Osteoblast (primary cell): ENCODE measurements around the gene PCDH15. TPM values are rescaled to one million over a fixed set of nuclear protein-coding genes. Genes with fewer than 3 reads are reported as not detected.

Source experiments
- DNase-seq: peaks from one replicate; pipeline ENCODE4 v3.0.0; 2011; ENCODE audit warnings: low spot score, mixed read lengths; ENCODE audit not compliant: insufficient read length; ENCODE audit errors: missing footprints
- H2AFZ ChIP-seq: 2 replicates; pipeline ENCODE4 v1.6.0; 2011; ENCODE audit warnings: mild to moderate bottlenecking, low read length
- H3K27ac ChIP-seq: 2 replicates; pipeline ENCODE4 v1.5.1; 2011; ENCODE audit warnings: mild to moderate bottlenecking, low read depth, low read length, moderate library complexity
- H3K27me3 ChIP-seq: 2 replicates; pipeline ENCODE4 v1.6.0; 2012; ENCODE audit warnings: mild to moderate bottlenecking, control low read depth, inconsistent platforms, low read length, moderate library complexity; ENCODE audit not compliant: insufficient read depth
- H3K36me3 ChIP-seq: 2 replicates; pipeline ENCODE4 v1.5.1; 2011; ENCODE audit warnings: mild to moderate bottlenecking, low read length, control low read depth, moderate library complexity; ENCODE audit not compliant: insufficient read depth
- H3K4me1 ChIP-seq: 2 replicates; pipeline ENCODE4 v1.5.1; 2011; ENCODE audit warnings: mild to moderate bottlenecking, low read length, control low read depth, moderate library complexity; ENCODE audit not compliant: insufficient read depth
- H3K4me2 ChIP-seq: 2 replicates; pipeline ENCODE4 v1.6.0; 2011; ENCODE audit warnings: mild to moderate bottlenecking, low read length; ENCODE audit not compliant: insufficient read depth
- H3K4me3 ChIP-seq: fragments of 200-600 bp; sonication (generic); 3 replicates; pipeline ENCODE4 v1.5.1; 2012; ENCODE audit warnings: mild to moderate bottlenecking, low read length, inconsistent platforms; ENCODE audit not compliant: insufficient read depth
- H3K79me2 ChIP-seq: 2 replicates; pipeline ENCODE4 v1.6.0; 2012; ENCODE audit warnings: mild to moderate bottlenecking, low read length, control low read depth, inconsistent platforms; ENCODE audit not compliant: insufficient read depth
- H3K9me3 ChIP-seq: 2 replicates; pipeline ENCODE4 v1.5.1; 2011; ENCODE audit warnings: low read depth, low read length, control low read depth
- H4K20me1 ChIP-seq: 2 replicates; pipeline ENCODE4 v1.6.0; 2012; ENCODE audit warnings: mild to moderate bottlenecking, low read length, control low read depth; ENCODE audit not compliant: insufficient read depth
- CTCF ChIP-seq: IDR thresholded peaks from 2 replicates; pipeline ENCODE4 v1.5.1; 2011; ENCODE audit warnings: mild to moderate bottlenecking, low read depth, low read length, moderate library complexity; ENCODE audit errors: extremely low read depth
- total RNA-seq: library from RNA; depleted of rRNA; stranded (reverse); fragments of >200 nt; gene quantifications from 2 replicates; pipeline ENCODE4 v1.2.3, GENCODE V29; 2012

PCDH15 gene
- total RNA-seq, 1 donor: not detected

DNA sequence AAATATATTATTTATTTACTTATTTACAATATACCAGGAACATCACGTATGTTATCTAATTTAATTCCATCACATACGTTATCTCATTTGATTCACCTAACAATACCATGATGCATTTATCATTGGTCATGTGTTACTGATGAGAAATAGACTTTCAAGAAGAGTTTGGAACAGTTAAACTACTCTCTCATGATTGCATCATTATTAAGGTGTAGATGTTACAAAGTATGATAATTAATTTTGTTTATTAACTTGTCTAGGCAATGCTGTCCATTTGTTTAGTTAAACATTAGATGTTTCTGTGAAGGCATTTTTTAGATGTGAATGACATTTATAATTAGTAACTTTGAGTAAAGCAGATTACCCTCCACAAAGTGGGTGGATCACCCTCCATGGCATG is 32.0 kb upstream of the PCDH15 start:
- H3K4me1 ChIP-seq: no peaks in the 10 kb centered on the region
- no peak for TF ChIP-seq CTCF
- H3K27me3 ChIP-seq: no peaks in the 10 kb centered on the region
- H3K79me2 ChIP-seq: no peaks in the 10 kb centered on the region
- no peaks in the 10 kb centered on the region for H4K20me1 ChIP-seq
- H3K9me3 ChIP-seq: no peaks in the 10 kb centered on the region
- no peaks in the 10 kb centered on the region for H3K36me3 ChIP-seq
- H3K4me2 ChIP-seq: no peak overlapping the region
- no peak for DNase-seq
- no peak overlapping the region for H2AFZ ChIP-seq
- no peak overlapping the region for H3K27ac ChIP-seq
- no peak overlapping the region for H3K4me3 ChIP-seq

DNA sequence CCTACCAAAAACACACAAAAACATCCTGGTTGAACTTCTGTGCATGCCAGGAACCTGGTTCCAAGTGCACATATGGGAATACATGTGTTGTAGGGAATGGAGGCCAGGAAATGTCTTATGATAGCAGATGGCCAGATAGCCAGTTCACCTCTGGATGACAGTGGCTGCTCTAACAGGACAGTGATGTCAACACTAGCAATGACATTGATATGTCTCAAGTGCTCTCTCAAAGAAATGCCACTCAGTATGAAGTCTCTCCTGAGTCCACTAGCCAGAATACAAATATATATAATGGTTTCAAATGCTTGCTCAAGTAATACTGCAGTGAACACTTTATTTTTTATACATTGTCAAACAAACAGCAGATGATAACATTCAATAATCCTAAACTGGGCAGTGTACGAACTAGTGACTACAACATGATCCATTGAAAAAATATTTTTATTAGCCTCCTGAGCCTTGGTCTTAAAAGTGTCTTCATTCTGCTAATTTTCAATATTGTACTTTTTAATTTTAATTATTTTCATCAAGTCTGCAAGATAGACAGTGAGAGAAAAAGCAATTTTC is 26.0 kb upstream of the PCDH15 start:
- Histone ChIP-seq H3K36me3 (no peaks in the 10 kb centered on the region), H3K9me3 (no peaks in the 10 kb centered on the region), H3K79me2 (no peaks in the 10 kb centered on the region), H4K20me1 (no peaks in the 10 kb centered on the region), H3K27ac (no peak overlapping the region), H3K4me1 (no peaks in the 10 kb centered on the region), H3K4me2 (no peak overlapping the region), H3K4me3 (no peak overlapping the region), H2AFZ (no peak overlapping the region), H3K27me3 (no peaks in the 10 kb centered on the region)
- TF ChIP-seq CTCF: no peak
- DNase-seq: no peak

DNA sequence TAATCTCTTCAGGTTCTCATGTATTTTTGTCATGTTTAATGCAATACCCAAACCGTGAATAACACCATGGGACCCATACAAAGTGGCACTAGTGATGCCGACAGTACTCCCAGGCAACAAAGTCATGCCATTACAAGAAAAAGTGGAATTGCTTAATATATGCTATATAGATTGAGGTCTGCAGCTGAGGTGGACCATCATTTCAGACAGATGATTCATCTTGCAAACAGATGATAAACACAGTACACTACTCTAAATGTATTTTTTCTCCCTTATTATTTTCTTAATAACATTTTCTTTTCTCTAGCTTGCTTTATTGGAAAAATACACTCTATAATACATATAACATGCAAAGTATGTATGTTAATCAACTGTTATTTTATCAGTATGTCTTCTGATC is 14.6 kb upstream of the PCDH15 start:
- Histone ChIP-seq H3K9me3 (peaks cover 2% of the 10 kb centered on the region), H3K4me1 (no peaks in the 10 kb centered on the region), H3K79me2 (no peaks in the 10 kb centered on the region), H3K27me3 (no peaks in the 10 kb centered on the region), H3K27ac (no peak overlapping the region), H3K36me3 (no peaks in the 10 kb centered on the region), H2AFZ (no peak overlapping the region), H3K4me2 (no peak overlapping the region), H4K20me1 (no peaks in the 10 kb centered on the region), H3K4me3 (no peak overlapping the region)
- DNase-seq: no peak
- no peak for TF ChIP-seq CTCF

- Histone ChIP-seq H3K4me3 (no peak overlapping the region), H3K27me3 (no peaks in the 10 kb centered on the region), H3K9me3 (peaks cover 3% of the 10 kb centered on the region), H3K4me2 (no peak overlapping the region), H3K36me3 (no peaks in the 10 kb centered on the region), H2AFZ (no peak overlapping the region), H3K27ac (no peak overlapping the region), H3K4me1 (no peaks in the 10 kb centered on the region), H4K20me1 (no peaks in the 10 kb centered on the region), H3K79me2 (no peaks in the 10 kb centered on the region)
- no peak for DNase-seq
- TF ChIP-seq CTCF: no peak
These were observed 7.3 kb upstream of the PCDH15 start for GRCh38 chr10:54808186-54808935.
